HG02798 (cell line): ENCODE results near the gene RFTN1.

ENCODE experiments used
- ATAC-seq: cut with Tn5 transposase; IDR thresholded peaks from one replicate; pipeline ENCODE4 v1.9.1; 2021; ENCODE audit warnings: mild to moderate bottlenecking; ENCODE audit not compliant: unreplicated experiment, poor library complexity

The RFTN1 gene

GRCh38 chr3:16392065-16392464 is 121.4 kb downstream of the RFTN1 start:
- ATAC-seq: no peak

GRCh38 chr3:16390581-16390980 is 122.9 kb downstream of the RFTN1 start:
- no peak for ATAC-seq

GRCh38 chr3:16388850-16389441 is 124.6 kb downstream of the RFTN1 start:
- ATAC-seq: no peak

GRCh38 chr3:16386561-16386960 is 126.9 kb downstream of the RFTN1 start:
- ATAC-seq: no peak

- no peak for ATAC-seq
Observed at GRCh38 chr3:16385151-16385550, 128.3 kb downstream of the RFTN1 start.

GRCh38 chr3:16383864-16384263 is 129.6 kb downstream of the RFTN1 start:
- ATAC-seq: no peak

- peak; percentile 63 for ATAC-seq
Observed at GRCh38 chr3:16382845-16383244, 130.7 kb downstream of the RFTN1 start.

GRCh38 chr3:16381426-16381825 is 132.1 kb downstream of the RFTN1 start:
- ATAC-seq: no peak

- ATAC-seq: no peak
Observed at GRCh38 chr3:16380421-16380820, 133.1 kb downstream of the RFTN1 start.

GRCh38 chr3:16379838-16380237 is 133.7 kb downstream of the RFTN1 start:
- ATAC-seq: no peak

GRCh38 chr3:16378920-16379319 is 134.6 kb downstream of the RFTN1 start:
- ATAC-seq: peak; percentile 60

- no peak for ATAC-seq
Observed at GRCh38 chr3:16378415-16378814, 135.1 kb downstream of the RFTN1 start.

GRCh38 chr3:16377847-16378302 is 135.6 kb downstream of the RFTN1 start:
- ATAC-seq: no peak

GRCh38 chr3:16377196-16377595 is 136.3 kb downstream of the RFTN1 start:
- ATAC-seq: no peak

- ATAC-seq: no peak
Observed at GRCh38 chr3:16375891-16376290, 137.6 kb downstream of the RFTN1 start.

GRCh38 chr3:16374935-16375245 is 138.6 kb downstream of the RFTN1 start:
- no peak for ATAC-seq

- ATAC-seq: no peak
Observed at GRCh38 chr3:16374047-16374934, 139.2 kb downstream of the RFTN1 start.

- ATAC-seq: no peak
Observed at GRCh38 chr3:16373341-16373946, 140.1 kb downstream of the RFTN1 start.

- ATAC-seq: peak; percentile 28
Observed at GRCh38 chr3:16372362-16373292, 140.9 kb downstream of the RFTN1 start.
